ENCODE data around the gene SOS1. TPM values are rescaled to one million over a fixed set of nuclear protein-coding genes. Genes with fewer than 3 reads are reported as not detected.

Gene SOS1
- total RNA-seq, 1 donor from 2014 or later: 11.7 TPM

DNA sequence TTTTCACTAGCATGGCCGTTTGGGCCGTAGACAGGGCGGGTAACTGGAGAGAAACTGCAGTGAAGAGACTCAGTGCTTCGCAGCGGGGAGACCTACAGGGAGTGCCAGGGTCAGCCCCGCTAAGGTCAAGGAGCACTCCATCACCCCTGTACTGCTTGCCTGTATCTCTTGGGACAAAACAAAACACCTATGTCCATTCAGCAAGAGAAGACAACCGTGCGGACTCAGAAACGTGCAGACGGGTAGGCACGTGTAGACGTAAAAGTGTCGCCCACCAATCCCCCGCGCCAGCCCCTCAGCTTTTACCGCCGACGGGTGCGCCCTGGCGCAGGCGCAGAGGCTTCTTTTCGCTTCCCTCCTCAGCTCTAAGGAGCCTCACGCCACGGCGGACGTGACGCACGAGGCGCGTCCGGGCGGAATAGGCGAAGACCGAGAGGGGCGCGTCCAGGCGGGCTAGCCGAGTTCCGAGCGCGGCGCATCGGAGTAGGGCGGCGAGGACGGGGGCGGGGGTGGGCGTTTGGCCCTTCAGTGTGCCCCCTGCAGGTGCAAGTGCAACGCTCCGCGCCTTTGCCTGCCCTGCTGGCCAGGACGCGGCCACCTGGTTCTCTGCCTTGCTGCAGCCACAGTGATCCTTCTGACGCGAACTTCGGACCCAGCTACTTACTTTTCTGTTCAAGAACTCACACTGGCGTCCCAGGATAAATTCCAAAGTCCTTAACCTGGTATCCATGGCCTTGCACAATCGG, 3.3 kb upstream of the SOS1 start:
- no peak for DNase-seq (ENCODE audit: low read depth)
- TF ChIP-seq, protein P1, sequence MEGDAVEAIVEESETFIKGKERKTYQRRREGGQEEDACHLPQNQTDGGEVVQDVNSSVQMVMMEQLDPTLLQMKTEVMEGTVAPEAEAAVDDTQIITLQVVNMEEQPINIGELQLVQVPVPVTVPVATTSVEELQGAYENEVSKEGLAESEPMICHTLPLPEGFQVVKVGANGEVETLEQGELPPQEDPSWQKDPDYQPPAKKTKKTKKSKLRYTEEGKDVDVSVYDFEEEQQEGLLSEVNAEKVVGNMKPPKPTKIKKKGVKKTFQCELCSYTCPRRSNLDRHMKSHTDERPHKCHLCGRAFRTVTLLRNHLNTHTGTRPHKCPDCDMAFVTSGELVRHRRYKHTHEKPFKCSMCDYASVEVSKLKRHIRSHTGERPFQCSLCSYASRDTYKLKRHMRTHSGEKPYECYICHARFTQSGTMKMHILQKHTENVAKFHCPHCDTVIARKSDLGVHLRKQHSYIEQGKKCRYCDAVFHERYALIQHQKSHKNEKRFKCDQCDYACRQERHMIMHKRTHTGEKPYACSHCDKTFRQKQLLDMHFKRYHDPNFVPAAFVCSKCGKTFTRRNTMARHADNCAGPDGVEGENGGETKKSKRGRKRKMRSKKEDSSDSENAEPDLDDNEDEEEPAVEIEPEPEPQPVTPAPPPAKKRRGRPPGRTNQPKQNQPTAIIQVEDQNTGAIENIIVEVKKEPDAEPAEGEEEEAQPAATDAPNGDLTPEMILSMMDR (conservative IDR thresholded peaks at IDR 0.05; ENCODE audit: low read depth, low read length): peak; percentile 49
- peak overlapping the region; percentile 90 for H3K4me3 ChIP-seq (ENCODE audit: low read depth, low read length)

DNA sequence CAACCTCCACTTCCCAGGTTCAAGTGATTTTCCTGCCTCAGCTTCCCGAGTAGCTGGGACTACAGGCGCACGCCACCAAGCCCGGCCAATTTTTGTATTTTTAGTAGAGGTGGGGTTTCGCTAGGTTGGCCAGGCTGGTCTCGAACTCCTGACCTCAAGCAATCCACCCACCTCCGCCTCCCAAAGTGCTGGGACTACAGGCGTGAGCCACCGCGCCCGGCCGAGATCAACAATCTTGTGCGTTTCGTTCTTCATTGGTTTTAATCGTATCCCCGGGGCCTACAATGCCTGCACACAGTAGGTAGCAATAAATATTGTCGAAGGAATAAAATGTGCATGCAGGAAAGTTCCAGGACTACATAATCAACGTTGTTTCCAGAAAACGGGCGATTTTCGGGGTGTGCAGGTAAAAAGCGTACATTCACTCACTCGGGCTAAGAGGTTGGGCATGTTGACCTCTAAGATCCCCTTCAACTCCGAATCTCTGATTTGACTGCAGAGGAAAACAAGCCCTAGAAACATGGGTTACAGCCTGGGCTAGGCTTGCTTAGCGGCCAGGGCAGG, 2.7 kb upstream of the SOS1 start:
- peak overlapping the region; percentile 90 for H3K4me3 ChIP-seq (ENCODE audit: low read depth, low read length)
- TF ChIP-seq, protein P1 (conservative IDR thresholded peaks at IDR 0.05; ENCODE audit: low read depth, low read length): no peak
- DNase-seq (ENCODE audit: low read depth): no peak

DNA sequence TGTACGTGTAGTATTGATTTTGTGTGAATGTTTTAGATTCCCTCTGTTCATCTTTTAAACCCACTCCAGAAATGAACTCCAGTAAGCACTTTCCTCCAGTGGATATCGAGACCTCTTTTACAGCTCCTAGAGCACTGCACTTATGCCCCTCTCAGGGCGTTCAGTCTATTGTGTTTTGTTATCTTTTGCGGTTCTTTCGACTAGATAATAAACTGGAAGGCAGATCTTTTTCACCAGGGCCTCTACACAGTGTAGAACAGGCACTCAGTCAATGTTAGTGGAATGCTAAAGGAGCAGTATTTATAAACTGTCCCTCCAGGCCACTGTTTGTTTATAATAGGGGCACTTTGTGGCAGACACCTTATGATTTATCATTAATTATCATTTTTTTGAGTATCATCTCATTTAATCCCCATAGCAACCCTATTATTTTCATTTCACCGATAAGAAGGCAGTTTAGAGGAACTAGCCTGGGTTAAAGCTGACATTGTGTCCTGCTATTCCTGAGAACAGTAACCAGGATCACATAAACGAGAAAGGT, 742 bp upstream of the SOS1 start:
- peak overlapping the region; percentile 75 for H3K4me3 ChIP-seq (ENCODE audit: low read depth, low read length)
- TF ChIP-seq, protein P1 (conservative IDR thresholded peaks at IDR 0.05; ENCODE audit: low read depth, low read length): no peak
- no peak for DNase-seq (ENCODE audit: low read depth)

DNA sequence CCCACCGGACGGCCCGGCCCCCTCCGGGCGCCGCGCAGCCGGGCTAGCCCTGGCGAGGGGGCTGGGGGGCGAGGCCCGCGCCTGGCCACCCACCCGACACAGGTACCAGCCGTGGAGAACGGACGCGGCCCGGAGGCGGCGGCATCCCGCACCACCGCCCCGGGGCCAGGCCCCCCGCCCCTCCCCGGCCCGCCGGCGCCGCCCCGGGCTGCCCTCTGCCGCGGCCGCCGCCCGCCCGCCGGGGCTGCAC, 405 bp downstream of the SOS1 start:
- peak overlapping the region; percentile 75 for H3K4me3 ChIP-seq (ENCODE audit: low read depth, low read length)
- TF ChIP-seq, protein P1 (conservative IDR thresholded peaks at IDR 0.05; ENCODE audit: low read depth, low read length): no peak

DNA sequence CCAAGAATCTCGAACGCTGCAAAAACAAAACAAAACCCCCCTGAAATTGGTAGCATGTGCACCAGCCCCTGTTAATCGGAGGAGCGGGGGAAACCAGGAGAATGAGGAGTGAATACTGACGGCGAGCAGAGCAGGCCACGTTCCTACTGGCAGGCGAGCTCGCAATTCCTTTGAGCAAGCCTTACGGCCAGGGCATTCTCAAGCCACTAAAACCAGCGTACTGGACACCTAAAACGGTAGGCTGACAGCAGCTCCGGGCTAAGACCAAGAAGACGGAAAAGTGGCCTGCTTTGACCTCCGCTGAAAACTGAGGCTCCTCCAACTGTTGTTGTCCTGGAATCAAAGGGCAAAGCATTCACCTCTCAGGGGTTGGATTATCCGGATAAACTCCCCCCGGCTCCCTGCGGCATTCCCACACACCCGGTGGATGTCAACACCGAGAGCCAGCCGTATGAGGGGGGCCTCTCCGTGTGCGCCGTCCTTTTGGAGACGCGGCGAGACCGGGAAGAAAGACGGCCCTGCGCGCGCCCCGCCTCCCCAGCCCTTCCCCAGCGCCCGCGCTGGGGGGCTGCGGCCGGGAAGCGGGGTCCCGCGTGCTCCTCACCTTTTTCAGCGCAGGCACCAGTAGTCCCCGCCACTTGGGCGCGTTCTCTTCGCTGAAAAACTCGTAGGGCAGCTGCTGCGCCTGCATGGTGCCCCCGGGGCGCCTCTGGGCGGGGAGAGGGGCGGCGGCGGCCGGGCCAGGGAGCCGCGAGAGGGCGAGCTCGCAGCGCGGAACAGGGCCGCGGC, 925 bp downstream of the SOS1 start:
- no peak for DNase-seq (ENCODE audit: low read depth)
- peak overlapping the region; percentile 75 for H3K4me3 ChIP-seq (ENCODE audit: low read depth, low read length)
- TF ChIP-seq, protein P1 (conservative IDR thresholded peaks at IDR 0.05; ENCODE audit: low read depth, low read length): no peak

More for the DNA sequence above, 405 bp downstream of the SOS1 start:
- DNase-seq (ENCODE audit: low read depth): no peak

DNA sequence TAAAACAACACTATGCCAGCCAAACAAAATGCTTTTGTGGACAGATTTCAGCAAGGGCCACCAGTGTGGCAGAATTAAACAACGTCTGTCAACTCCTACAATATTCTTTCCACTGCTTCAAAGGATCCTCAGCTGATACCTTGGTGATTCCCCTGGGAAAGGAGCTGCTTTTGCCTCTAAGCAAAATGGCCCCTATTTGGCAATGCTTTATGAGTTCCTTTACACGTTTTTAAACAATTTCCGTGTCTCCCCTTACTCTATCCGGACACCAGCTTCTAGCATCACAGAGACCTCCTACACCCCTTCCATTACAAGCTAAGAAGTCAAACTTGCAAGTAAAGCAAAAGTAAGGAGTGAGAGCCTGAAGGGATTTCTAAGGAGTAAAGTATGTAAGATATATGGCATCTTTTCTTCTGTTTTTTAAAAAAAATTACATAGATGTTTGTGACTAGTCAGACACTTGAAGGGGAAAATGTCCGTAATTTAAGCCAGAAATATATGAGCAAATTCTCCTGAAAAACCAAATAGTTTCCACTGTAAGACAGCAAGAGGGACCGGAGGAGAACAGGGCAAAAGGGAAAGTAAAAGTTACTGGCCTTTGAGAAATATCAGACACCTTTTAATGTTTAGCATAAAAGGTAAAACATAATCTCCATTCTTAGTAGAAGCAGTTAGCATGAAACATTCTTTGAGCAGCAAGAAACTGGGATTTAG, 1.9 kb downstream of the SOS1 start:
- DNase-seq (ENCODE audit: low read depth): no peak
- TF ChIP-seq, protein P1 (conservative IDR thresholded peaks at IDR 0.05; ENCODE audit: low read depth, low read length): no peak
- H3K4me3 ChIP-seq (ENCODE audit: low read depth, low read length): peak overlapping the region; percentile 75
